DMS53 (cell line): Measurements from ENCODE around the gene BCL2A1.
"Not testable (repeated sequence)": the region's sequence is repeated elsewhere in the genome, so short reads cannot be mapped to it uniquely, and the experiment has no call there.

ENCODE experiments used
- DNase-seq: peaks from one replicate; lab custom pipeline; 2025; lab: John Stamatoyannopoulos, UW

The BCL2A1 gene

GRCh38 chr15:79970624-79971434 lies at the start of gene BCL2A1:
BCL2A1 (minus strand) TSS chr15:79971196; CDS start chr15:79971119, 77 bp downstream.
- DNase-seq = no peak

DNA sequence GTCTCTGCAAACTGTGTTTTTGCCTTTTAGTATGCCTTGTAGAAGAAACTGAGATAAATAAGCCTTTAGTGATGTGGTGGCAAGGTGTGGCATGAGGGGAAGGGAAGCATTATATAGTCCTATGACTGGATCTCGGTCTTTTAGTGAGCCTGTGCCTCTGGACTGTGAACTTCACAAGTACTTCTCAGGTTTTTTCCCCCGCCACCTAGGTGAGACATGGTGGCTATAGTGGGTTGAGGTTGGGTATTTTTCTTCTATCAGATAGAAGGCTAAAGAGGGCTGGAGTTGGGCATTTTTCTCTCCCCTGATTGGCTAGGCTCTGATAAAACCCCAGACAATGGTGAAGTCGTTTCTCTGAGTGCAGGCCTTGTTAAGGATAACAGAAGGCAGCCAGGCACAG lies 49.7 kb upstream of the BCL2A1 start:
- no peak for DNase-seq

DNA sequence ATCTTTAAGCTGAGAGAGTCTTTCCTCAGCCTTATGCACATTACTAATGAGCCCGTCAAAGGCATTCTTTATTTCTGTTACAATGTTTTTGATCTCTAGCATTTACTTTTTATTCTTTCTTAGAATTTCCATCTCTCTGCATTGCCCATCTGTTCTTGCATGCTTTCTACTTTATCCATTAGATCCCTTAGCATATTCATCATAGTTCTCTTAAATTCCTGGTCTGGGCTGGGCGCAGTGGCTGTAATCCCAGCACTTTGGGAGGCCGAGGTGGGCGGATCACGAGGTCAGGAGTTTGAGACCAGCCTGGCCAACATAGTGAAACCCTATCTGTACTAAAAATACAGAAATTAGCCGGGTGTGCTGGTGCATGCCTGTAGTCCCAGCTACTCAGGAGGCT lies 49.2 kb upstream of the BCL2A1 start:
- not testable (repeated sequence) for DNase-seq

DNA sequence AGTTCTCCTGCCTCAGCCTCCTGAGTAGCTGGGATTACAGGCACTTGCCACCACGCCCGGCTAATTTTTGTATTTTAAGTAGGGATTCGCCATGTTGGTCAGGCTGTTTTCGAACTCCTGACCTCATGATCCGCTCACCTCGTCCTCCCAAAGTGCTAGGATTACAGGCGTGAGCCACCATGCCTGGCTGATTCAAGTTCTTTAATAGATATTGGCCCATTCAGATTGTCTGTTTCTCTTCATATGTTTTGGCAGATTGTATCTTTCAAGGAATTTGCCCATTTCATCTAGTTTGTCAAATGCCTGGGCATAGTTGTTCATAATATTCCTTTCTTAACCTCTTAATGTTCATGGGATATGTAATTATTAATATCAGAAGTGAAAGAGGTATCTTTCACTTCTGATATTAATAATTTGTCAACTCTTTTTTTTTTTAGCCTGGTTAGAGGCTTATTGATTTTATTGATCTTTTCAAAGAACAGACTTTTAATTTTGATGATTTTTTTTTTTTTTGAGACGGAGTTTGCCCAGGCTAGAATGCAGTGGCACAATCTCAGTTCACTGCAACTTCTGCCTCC lies 48.3 kb upstream of the BCL2A1 start:
- no peak for DNase-seq

- not testable (repeated sequence) for DNase-seq
Measured at GRCh38 chr15:80017139-80017538, 46.1 kb upstream of the BCL2A1 start.

GRCh38 chr15:80016506-80016905 lies 45.5 kb upstream of the BCL2A1 start:
- DNase-seq = not testable (repeated sequence)

DNA sequence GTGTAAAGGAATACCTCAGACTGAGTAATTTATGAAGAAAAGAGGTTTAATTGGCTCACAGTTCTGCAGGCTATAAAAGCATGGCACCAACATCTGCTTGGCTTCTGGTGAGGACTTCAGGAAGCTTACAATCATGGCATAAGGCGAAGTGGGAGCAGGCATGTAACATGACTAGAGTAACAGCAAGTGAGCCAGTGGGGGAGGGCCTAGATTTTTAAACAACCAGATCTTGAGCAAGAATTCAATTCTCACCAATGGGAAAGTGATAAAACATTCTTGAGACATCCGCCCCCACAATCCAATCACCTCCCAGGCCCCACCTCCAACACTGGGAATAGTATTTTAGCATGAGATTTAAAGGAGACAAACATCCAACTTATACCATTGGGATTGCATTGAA lies 44.2 kb upstream of the BCL2A1 start:
- DNase-seq = no peak

- not testable (repeated sequence) for DNase-seq
Measured at GRCh38 chr15:80014186-80014585, 43.2 kb upstream of the BCL2A1 start.

- DNase-seq = no peak
Measured at GRCh38 chr15:80012060-80012726, 41.2 kb upstream of the BCL2A1 start.

DNA sequence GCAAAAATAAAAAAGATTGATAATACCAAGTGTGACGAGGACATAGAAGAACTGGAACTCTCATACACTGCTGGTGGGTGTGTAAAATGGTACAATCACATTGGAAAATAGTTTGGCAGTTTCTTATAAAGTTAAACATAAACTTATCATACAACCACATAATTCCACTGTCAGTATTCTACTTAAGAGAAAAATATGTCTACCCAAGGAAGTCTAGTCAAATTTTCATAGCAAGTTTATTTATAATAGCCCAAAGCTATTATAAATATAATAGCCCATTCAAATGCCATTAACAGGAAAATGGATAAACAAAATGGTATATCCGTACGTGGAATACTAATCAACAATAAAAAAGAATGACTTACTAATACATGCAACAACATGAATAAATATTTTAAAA lies 40.6 kb upstream of the BCL2A1 start:
- no peak for DNase-seq

GRCh38 chr15:80011041-80011523 lies 40.1 kb upstream of the BCL2A1 start:
- not testable (repeated sequence) for DNase-seq

DNA sequence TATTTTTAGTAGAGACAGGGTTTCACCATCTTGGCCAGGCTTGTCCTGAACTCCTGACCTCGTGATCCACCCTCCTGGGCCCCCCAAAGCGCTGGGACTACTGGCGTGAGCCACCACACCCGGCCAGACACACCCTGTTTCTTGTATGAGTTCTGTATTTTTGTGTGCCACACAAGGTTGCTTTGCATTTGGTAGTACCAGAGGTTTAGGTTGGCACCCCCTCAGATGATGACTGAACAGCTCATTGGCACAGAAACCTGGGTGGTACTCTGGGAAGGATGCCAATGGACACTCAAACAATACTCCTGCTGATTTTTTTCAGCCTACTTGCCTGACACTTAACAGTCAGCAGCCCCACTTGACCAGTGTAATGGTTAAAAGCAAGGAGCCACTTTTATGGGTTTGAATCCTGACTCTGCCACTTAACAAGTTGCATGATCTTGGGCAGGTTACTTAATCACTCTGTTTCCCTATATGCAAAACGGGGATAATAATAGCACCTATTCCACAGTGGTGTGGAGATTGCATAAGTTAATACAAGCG lies 39.2 kb upstream of the BCL2A1 start:
- DNase-seq = no peak

DNA sequence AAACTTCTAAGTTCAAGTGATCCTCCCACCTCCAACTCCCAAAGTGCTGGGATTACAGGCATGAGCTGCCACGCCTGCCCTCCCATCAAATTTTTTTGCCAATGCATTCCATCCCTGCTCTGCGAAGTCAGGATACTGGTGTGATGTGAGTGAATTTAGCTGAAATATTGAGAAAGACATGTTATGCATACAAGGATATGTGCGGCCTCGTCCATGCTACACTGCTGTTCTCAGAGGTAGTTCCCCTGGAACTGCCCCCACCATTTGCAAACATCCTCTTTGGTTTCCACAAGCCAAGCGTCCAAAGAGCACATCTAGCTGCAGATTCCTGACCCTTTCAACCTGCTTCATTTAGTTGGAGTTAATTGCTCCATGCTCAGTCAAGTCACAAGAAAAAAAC lies 36.5 kb upstream of the BCL2A1 start:
- no peak for DNase-seq

GRCh38 chr15:80006946-80007345 lies 36.0 kb upstream of the BCL2A1 start:
- no peak for DNase-seq

GRCh38 chr15:80003934-80004472 lies 33.0 kb upstream of the BCL2A1 start:
- no peak for DNase-seq

DNA sequence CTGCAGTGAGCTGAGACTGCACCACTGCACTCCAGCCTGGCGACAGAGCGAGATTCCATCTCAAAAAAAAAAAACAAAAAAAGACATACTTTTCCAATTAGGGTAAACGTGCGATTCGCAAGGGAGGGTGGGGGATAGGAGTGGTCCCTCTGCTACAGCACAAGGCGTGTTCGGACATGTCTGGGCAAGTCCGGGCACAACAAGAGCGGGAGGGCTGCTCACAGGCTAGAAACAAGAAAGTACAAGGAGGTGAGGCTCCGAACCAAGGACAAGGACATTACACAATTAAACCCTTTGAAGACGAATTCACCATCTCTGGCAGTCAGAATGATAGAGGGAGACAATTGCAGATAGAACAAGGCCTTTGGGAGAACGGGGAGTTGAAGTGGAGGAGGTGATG lies 32.2 kb upstream of the BCL2A1 start:
- no peak for DNase-seq

GRCh38 chr15:80002267-80002666 lies 31.3 kb upstream of the BCL2A1 start:
- DNase-seq = no peak

- no peak for DNase-seq
Measured at GRCh38 chr15:79994615-79995014, 23.6 kb upstream of the BCL2A1 start.

- no peak for DNase-seq
Measured at GRCh38 chr15:79991826-79992225, 20.8 kb upstream of the BCL2A1 start.

GRCh38 chr15:79990997-79991334 lies 20.0 kb upstream of the BCL2A1 start:
- no peak for DNase-seq

DNA sequence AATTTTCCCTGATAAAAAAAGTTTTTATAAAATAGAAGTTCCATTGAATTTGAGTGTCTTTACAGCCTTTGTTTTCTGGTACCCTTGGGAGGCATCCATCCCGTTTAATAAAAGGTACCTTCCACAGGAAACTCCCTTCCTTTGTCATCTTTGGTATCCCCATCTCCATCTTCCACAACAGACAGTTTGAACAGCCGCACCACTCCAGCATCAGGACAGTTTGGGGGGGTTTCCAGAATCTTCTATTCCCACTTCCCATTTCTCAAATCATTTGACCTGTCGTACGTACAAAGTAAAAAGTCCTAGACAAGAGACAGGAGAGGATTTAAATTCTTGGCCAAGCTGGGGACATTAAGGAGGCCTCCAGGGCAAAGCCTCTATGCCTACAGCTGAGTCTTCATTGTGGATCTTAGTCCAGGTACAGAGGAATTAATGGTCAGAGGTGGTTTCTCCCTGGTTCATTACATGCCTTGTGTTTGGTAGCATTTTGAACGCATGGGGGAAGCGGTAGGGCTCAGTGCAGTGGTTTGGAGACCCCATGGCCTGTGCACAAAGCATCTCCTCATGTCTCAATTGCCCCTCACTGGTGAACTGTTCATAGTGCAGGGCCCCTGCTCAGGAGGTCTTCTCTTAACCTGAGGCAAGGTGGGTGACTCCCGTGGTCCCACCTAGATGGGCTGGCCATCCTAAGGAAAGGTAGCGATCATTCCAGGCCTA lies 19.4 kb upstream of the BCL2A1 start:
- DNase-seq = no peak

GRCh38 chr15:79989682-79990081 lies 18.7 kb upstream of the BCL2A1 start:
- no peak for DNase-seq
